Kidney (tissue), 14 donors: ENCODE measurements around the gene RIPPLY2. TPM values are rescaled to one million over a fixed set of nuclear protein-coding genes. Genes with fewer than 3 reads are reported as not detected.

Experiments
- DNase-seq, 5 donors: peaks; one replicate each; pipeline ENCODE4 v3.0.0-alpha.2; 2013 to 2020
- FAIRE-seq: peaks from 2 replicates; lab custom pipeline; 2012; peaks lifted over from hg19 to GRCh38; lab: Jason Lieb, UNC
- H3K27ac ChIP-seq, 2 donors: one replicate each; pipeline ENCODE4 v1.7.0; 2013; ENCODE audit warnings: low read depth in 2 of 2, low read length in 2 of 2, inconsistent platforms in 1 of 2
- H3K27me3 ChIP-seq: one replicate; pipeline ENCODE4 v1.7.1; 2013; ENCODE audit warnings: low read length, inconsistent platforms; ENCODE audit not compliant: control insufficient read depth, insufficient read depth
- H3K36me3 ChIP-seq, 3 donors: one replicate each; pipeline versions ENCODE4 v1.7.0 to v1.7.1; 2013; ENCODE audit warnings: low read length in 3 of 3, control low read depth in 1 of 3, inconsistent platforms in 1 of 3; ENCODE audit not compliant: insufficient read depth in 3 of 3, control insufficient read depth in 2 of 3
- H3K4me1 ChIP-seq, 3 donors: one replicate each; pipeline versions ENCODE4 v1.7.0 to v1.7.1; 2013; ENCODE audit warnings: low read length in 3 of 3, inconsistent platforms in 1 of 3, low read depth in 1 of 3; ENCODE audit not compliant: control insufficient read depth in 2 of 3, insufficient read depth in 2 of 3
- H3K4me3 ChIP-seq, 3 donors: one replicate each; pipeline versions ENCODE4 v1.7.0 to v1.8.1; 2013; ENCODE audit warnings: low read length in 3 of 3, control low read depth in 1 of 3, inconsistent platforms in 1 of 3
- H3K9ac ChIP-seq, 3 donors: one replicate each; pipeline versions ENCODE4 v1.7.0 to v1.7.1; 2013; ENCODE audit warnings: low read length in 3 of 3, control low read depth in 1 of 3, inconsistent platforms in 1 of 3
- H3K9me3 ChIP-seq, 3 donors: one replicate each; pipeline versions ENCODE4 v1.7.0 to v1.7.1; 2013; ENCODE audit warnings: low read length in 3 of 3, control low read depth in 1 of 3, inconsistent platforms in 1 of 3; ENCODE audit not compliant: control insufficient read depth in 2 of 3, insufficient read depth in 1 of 3
- CTCF ChIP-seq: IDR thresholded peaks from 3 replicates; pipeline ENCODE4 v1.5.1; 2012; ENCODE audit warnings: mild to moderate bottlenecking, moderate library complexity, borderline replicate concordance; ENCODE audit not compliant: insufficient read depth; ENCODE audit errors: extremely low read depth
- intact Hi-C: fragments of 100-400 bp; cut with DNase I; formaldehyde crosslinking; loops from one replicate; pipeline ENCODE4 v1.11.1; 2022
- polyA plus RNA-seq: library from polyadenylated mRNA; stranded (reverse); fragments of 350-450 nt; fragmentation: Illumina TruSeq; extraction: RNeasy Lipid Tissue Mini Kit (QIAGEN cat#74804); gene quantifications from one replicate; pipeline ENCODE4 v1.2.3, GENCODE V29; 2014; ENCODE audit warnings: low read depth, low replicate concordance; ENCODE audit not compliant: insufficient read depth
- total RNA-seq: library from RNA; stranded (reverse); fragmentation: NEBNext Ultra II Directional; extraction: Animal tissue kit (Norgen Biotek cat#: 25700); gene quantifications from one replicate; pipeline ENCODE4 v1.2.1, GENCODE V29; 2021
- donor health status: control.
- donor health status: control.
- donor health status: control.
- donor health status: control.
- donor health status: control.
- donor health status: DM: yes; HTN: yes; CAD: no.
- donor health status: Normal renal cell carcinoma (clear cell type).

The RIPPLY2 gene
- total and polyA plus RNA-seq, 2 donors from 2014 or later, result 0.38 TPM; not detected in 1

- no peak for TF ChIP-seq CTCF
- H3K4me1 ChIP-seq, result peaks cover 0 to 6% (median 5%) of the 10 kb centered on the region in 3 donors
- no peak overlapping the region for H3K9ac ChIP-seq
- peak overlapping the region in 1 of 3 donors; percentile 83 for H3K4me3 ChIP-seq
- no peak for FAIRE-seq
- peaks cover 0 to 8% (median 0%) of the 10 kb centered on the region in 3 donors for H3K36me3 ChIP-seq
- no peak for DNase-seq
- no peaks in the 10 kb centered on the region for H3K27me3 ChIP-seq
- H3K27ac ChIP-seq, result no peak overlapping the region
- intact Hi-C loops, result no loop called here
- no peaks in the 10 kb centered on the region for H3K9me3 ChIP-seq
These were observed 7.8 kb downstream of the RIPPLY2 start for GRCh38 chr6:83860782-83861495.

- no peak overlapping the region for H3K9ac ChIP-seq
- H3K27ac ChIP-seq, result no peak overlapping the region
- peaks cover 0 to 8% (median 4%) of the 10 kb centered on the region in 3 donors for H3K36me3 ChIP-seq
- peaks cover 0 to 6% (median 5%) of the 10 kb centered on the region in 3 donors for H3K4me1 ChIP-seq
- DNase-seq, result no peak
- intact Hi-C loops, result no loop called here
- no peak for TF ChIP-seq CTCF
- H3K4me3 ChIP-seq, result no peak overlapping the region
- no peak for FAIRE-seq
- H3K27me3 ChIP-seq, result no peaks in the 10 kb centered on the region
- H3K9me3 ChIP-seq, result peaks cover 0 to 2% (median 0%) of the 10 kb centered on the region in 3 donors
These were observed 9.8 kb downstream of the RIPPLY2 start for GRCh38 chr6:83862776-83863471.

- Histone ChIP-seq H3K9ac (no peak overlapping the region), H3K4me1 (no peaks in the 10 kb centered on the region), H3K9me3 (peaks cover 0 to 2% (median 0%) of the 10 kb centered on the region in 3 donors), H3K36me3 (peaks cover 0 to 8% (median 4%) of the 10 kb centered on the region in 3 donors), H3K27me3 (no peaks in the 10 kb centered on the region), H3K4me3 (no peak overlapping the region), H3K27ac (no peak overlapping the region)
- no peak for TF ChIP-seq CTCF
- intact Hi-C loops, result no loop called here
- FAIRE-seq, result no peak
- no peak for DNase-seq
These were observed 13.9 kb downstream of the RIPPLY2 start for GRCh38 chr6:83867043-83867442.
